Osteocyte (in vitro differentiated cells): Measurements from ENCODE around the gene ROR1. TPM values are rescaled to one million over a fixed set of nuclear protein-coding genes. Genes with fewer than 3 reads are reported as not detected.

Experiments used
- DNase-seq: peaks from one replicate; pipeline ENCODE4 v3.0.0; 2021; ENCODE audit warnings: mixed read lengths; ENCODE audit not compliant: unreplicated experiment; ENCODE audit errors: extremely low spot score
- H3K27ac Mint-ChIP-seq: one replicate; pipeline ENCODE4 v1.8.0; 2021; ENCODE audit warnings: mild to moderate bottlenecking, mixed read lengths; ENCODE audit not compliant: unreplicated experiment
- H3K27me3 Mint-ChIP-seq: one replicate; pipeline ENCODE4 v1.8.0; 2021; ENCODE audit warnings: mixed read lengths; ENCODE audit not compliant: unreplicated experiment
- H3K36me3 Mint-ChIP-seq: one replicate; pipeline ENCODE4 v1.8.0; 2021; ENCODE audit warnings: mixed read lengths; ENCODE audit not compliant: unreplicated experiment
- H3K4me1 Mint-ChIP-seq: one replicate; pipeline ENCODE4 v1.8.0; 2021; ENCODE audit warnings: mixed read lengths; ENCODE audit not compliant: unreplicated experiment
- H3K4me3 Mint-ChIP-seq: one replicate; pipeline ENCODE4 v1.8.0; 2021; ENCODE audit warnings: mild to moderate bottlenecking, moderate library complexity, mixed read lengths; ENCODE audit not compliant: unreplicated experiment
- H3K9me3 Mint-ChIP-seq: one replicate; pipeline ENCODE4 v1.8.0; 2021; ENCODE audit warnings: mixed read lengths; ENCODE audit not compliant: unreplicated experiment
- total RNA-seq: library from RNA; stranded (reverse); gene quantifications from 2 replicates; pipeline ENCODE4 v1.2.1, GENCODE V29; 2021
- TF ChIP-seq, protein P1 (sequence below): fragments of 200-600 bp; sonication (generic); IDR thresholded peaks from 2 replicates; pipeline ENCODE4 v1.5.0; 2021; ENCODE audit warnings: antibody characterized with exemption, mild to moderate bottlenecking, moderate library complexity

The ROR1 gene
- total RNA-seq, 1 donor from 2014 or later: 20.6 TPM

DNA sequence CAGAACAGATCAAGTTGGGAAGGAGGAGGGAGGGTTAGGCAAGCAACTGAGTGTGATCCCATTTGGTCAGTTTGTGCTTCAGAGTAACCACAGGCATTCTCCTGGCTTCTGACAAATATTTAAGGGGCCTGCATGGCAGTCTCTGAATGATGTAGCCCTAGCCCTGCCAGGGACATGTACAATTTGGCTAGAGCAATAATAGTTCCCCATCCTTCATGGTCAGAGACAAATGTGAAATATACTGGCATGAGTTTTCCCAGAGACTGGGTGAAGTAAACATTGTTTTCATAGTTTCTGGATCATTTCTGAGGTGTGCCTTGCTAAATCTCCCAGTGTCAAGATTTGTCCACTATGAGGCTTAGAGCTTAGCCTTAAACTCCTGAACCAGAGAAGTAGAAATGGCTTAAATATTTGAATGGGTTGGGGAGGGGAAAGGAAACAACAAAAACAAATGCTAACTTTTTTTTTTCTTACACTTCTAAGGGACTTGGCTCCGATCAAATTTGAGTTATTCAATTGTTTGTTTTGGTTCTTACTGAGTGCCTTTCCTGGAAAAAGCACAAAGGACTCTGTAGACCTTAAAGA lies 387.6 kb downstream of the ROR1 start:
- peaks cover 15% of the 10 kb centered on the region for H3K36me3 Mint-ChIP-seq
- H3K9me3 Mint-ChIP-seq: no peaks in the 10 kb centered on the region
- no peaks in the 10 kb centered on the region for H3K27me3 Mint-ChIP-seq
- no peak overlapping the region for H3K4me3 Mint-ChIP-seq
- peaks cover 24% of the 10 kb centered on the region for H3K4me1 Mint-ChIP-seq
- no peak for DNase-seq
- TF ChIP-seq, protein P1, sequence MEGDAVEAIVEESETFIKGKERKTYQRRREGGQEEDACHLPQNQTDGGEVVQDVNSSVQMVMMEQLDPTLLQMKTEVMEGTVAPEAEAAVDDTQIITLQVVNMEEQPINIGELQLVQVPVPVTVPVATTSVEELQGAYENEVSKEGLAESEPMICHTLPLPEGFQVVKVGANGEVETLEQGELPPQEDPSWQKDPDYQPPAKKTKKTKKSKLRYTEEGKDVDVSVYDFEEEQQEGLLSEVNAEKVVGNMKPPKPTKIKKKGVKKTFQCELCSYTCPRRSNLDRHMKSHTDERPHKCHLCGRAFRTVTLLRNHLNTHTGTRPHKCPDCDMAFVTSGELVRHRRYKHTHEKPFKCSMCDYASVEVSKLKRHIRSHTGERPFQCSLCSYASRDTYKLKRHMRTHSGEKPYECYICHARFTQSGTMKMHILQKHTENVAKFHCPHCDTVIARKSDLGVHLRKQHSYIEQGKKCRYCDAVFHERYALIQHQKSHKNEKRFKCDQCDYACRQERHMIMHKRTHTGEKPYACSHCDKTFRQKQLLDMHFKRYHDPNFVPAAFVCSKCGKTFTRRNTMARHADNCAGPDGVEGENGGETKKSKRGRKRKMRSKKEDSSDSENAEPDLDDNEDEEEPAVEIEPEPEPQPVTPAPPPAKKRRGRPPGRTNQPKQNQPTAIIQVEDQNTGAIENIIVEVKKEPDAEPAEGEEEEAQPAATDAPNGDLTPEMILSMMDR: no peak
- H3K27ac Mint-ChIP-seq: no peak overlapping the region

DNA sequence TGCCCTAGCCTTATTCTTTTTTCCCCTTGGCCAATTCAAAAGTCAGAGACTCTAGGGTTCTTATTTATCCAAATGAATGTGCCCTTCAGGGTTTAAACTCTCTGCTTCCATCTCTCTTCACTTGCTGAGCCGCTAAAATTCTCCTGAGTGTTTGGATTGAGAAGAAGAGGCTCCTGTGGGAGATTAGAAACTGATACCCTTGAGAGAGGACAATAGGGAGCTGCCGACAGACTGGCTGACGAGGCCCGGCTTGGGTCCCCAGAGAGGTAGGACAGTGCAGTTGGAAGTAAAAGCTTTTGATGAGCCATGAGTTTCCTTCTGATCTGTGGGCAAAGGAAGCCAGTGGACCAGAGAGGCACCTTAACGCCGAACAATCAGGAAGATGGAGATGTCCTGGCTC lies 388.3 kb downstream of the ROR1 start:
- TF ChIP-seq, protein P1: no peak
- Mint-ChIP-seq H3K27me3 (no peaks in the 10 kb centered on the region), H3K27ac (no peak overlapping the region), H3K4me1 (peaks cover 24% of the 10 kb centered on the region), H3K9me3 (no peaks in the 10 kb centered on the region), H3K36me3 (peaks cover 15% of the 10 kb centered on the region), H3K4me3 (no peak overlapping the region)
- DNase-seq: no peak

DNA sequence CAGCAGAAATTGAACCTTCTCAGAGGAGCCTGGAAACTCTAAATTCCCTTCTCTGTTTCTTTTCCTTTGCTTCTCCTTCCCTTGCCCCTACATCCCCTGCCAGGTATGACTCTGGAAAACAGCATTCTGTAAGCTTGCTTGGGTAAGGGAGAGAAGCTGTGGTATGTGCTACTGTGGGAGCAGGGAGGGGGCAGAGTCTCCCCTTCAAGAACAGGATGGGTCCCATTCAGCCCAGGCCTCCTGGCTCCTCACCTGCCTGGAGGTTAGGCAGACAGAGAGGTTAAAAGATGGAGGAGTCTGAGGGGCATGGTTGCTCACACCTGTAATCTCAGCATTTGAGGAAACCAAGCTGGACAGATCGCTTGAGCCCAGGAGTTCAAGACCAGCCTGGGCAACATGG lies 389.0 kb downstream of the ROR1 start:
- TF ChIP-seq, protein P1: no peak
- H3K4me3 Mint-ChIP-seq: no peak overlapping the region
- H3K27me3 Mint-ChIP-seq: no peaks in the 10 kb centered on the region
- no peak overlapping the region for H3K27ac Mint-ChIP-seq
- peaks cover 24% of the 10 kb centered on the region for H3K4me1 Mint-ChIP-seq
- DNase-seq: no peak
- peaks cover under 1% of the 10 kb centered on the region for H3K9me3 Mint-ChIP-seq
- H3K36me3 Mint-ChIP-seq: peaks cover 15% of the 10 kb centered on the region

DNA sequence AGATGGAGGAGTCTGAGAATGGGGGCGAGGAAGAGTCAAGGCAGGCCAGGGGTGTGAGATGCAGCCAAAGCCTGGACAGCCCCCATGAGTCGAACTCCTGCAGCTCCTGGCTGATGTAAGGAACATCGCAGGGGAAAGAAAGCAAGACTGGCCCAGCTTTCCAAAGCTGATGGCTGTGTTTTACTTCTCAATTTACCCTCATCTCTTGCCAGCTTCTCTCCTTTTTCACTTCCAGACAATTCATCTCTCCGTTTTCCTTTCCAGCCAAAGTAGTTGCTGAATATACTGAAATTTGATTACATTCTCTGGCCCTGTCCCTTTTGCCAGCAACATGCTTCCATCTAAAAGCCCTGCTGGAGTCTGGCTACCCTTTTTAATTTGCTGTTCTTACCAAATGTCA lies 389.6 kb downstream of the ROR1 start:
- Mint-ChIP-seq H3K4me1 (peaks cover 24% of the 10 kb centered on the region), H3K27me3 (no peaks in the 10 kb centered on the region), H3K9me3 (peaks cover 7% of the 10 kb centered on the region), H3K36me3 (peaks cover 22% of the 10 kb centered on the region), H3K27ac (no peak overlapping the region), H3K4me3 (no peak overlapping the region)
- TF ChIP-seq, protein P1: no peak
- no peak for DNase-seq

DNA sequence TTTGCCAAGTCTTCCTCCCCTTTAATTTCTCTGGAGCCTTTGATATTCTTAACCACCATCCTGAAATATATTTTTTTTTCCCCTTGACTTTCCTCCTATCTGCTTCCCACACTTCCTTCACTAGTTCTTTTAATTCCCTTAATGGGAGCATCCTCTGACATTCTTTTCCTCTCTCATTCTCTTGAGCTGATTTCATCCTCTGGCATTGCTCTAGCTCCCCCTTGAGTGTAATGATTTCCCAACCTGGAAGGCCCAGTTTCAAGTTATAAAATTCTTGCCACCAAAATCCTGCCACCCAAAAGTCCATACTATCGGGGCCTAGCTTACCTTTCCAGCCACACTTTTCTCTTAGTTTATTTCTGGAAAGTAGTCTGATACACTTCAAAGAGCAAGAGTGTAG lies 390.2 kb downstream of the ROR1 start:
- peaks cover 24% of the 10 kb centered on the region for H3K4me1 Mint-ChIP-seq
- H3K4me3 Mint-ChIP-seq: no peak overlapping the region

More for the DNA sequence above, 390.2 kb downstream of the ROR1 start:
- no peak for DNase-seq
- TF ChIP-seq, protein P1: peak; percentile 66
- no peak overlapping the region for H3K27ac Mint-ChIP-seq
- H3K36me3 Mint-ChIP-seq: peaks cover 22% of the 10 kb centered on the region
- H3K27me3 Mint-ChIP-seq: no peaks in the 10 kb centered on the region
- peaks cover 7% of the 10 kb centered on the region for H3K9me3 Mint-ChIP-seq
